ENCODE measurements around the gene PPY.

GRCh38 chr17:43946781-43947180 is 4.5 kb upstream of the PPY start:
- TF ChIP-seq POLR2A (IDR thresholded peaks at IDR 0.05) (no peak), CTCF (IDR thresholded peaks at IDR 0.05) (no peak)
